Suprapubic skin (tissue), 4 donors: Measurements from ENCODE around the gene OR4D9. TPM values are rescaled to one million over a fixed set of nuclear protein-coding genes. Genes with fewer than 3 reads are reported as not detected.

Experiments used
- DNase-seq, 2 donors: peaks; one replicate each; pipeline ENCODE4 v3.0.0-alpha.2; 2019; ENCODE audit warnings: low spot score in 2 of 2
- H3K27ac ChIP-seq: fragments of 200-600 bp; sonication (generic); one replicate; pipeline ENCODE4 v1.5.1; 2019
- H3K27me3 ChIP-seq: fragments of 200-600 bp; sonication (generic); one replicate; pipeline ENCODE4 v1.5.1; 2019
- H3K36me3 ChIP-seq: fragments of 200-600 bp; sonication (generic); one replicate; pipeline ENCODE4 v1.5.1; 2019
- H3K4me1 ChIP-seq: fragments of 200-600 bp; sonication (generic); one replicate; pipeline ENCODE4 v1.5.1; 2019
- H3K4me3 ChIP-seq: fragments of 200-600 bp; sonication (generic); one replicate; pipeline ENCODE4 v1.5.1; 2019; ENCODE audit warnings: mild to moderate bottlenecking
- H3K9me3 ChIP-seq: fragments of 200-600 bp; sonication (generic); one replicate; pipeline ENCODE4 v1.5.1; 2019
- CTCF ChIP-seq, 2 donors: fragments of 200-600 bp in 1 of 2; fragments of 450-650 bp in 1 of 2; sonication (generic) in 1 of 2; IDR thresholded peaks; one replicate each; pipeline ENCODE4 v1.5.1; 2016 to 2019; ENCODE audit warnings: antibody characterized with exemption in 2 of 2, mild to moderate bottlenecking in 1 of 2, moderate library complexity in 1 of 2
- EP300 ChIP-seq: sonication (generic); formaldehyde crosslinking; IDR thresholded peaks from one replicate; pipeline ENCODE4 v1.6.1; 2017; ENCODE audit warnings: antibody characterized with exemption
- POLR2A ChIP-seq, 2 donors: fragments of 450-650 bp; IDR thresholded peaks; one replicate each; pipeline ENCODE4 v1.6.1; 2017; ENCODE audit warnings: antibody characterized with exemption in 2 of 2, mild to moderate bottlenecking in 2 of 2, moderate library complexity in 2 of 2
- POLR2AphosphoS5 ChIP-seq, 3 donors: sonication (generic); formaldehyde crosslinking; IDR thresholded peaks; one replicate each; pipeline ENCODE4 v1.6.1; 2017; ENCODE audit warnings: antibody characterized with exemption in 3 of 3
- WGBS: methylation state at CpG from one replicate; pipeline ENCODE4 v1.1.5; 2018; 5-methylcytosine and 5-hydroxymethylcytosine counted together
- total RNA-seq, 4 donors: library from RNA; depleted of rRNA; stranded (reverse); fragments of >200 nt; gene quantifications; one replicate each; pipeline ENCODE4 v1.1.0, GENCODE V29; 2016

The OR4D9 gene
- total RNA-seq, 4 donors from 2014 or later, result not detected

DNA sequence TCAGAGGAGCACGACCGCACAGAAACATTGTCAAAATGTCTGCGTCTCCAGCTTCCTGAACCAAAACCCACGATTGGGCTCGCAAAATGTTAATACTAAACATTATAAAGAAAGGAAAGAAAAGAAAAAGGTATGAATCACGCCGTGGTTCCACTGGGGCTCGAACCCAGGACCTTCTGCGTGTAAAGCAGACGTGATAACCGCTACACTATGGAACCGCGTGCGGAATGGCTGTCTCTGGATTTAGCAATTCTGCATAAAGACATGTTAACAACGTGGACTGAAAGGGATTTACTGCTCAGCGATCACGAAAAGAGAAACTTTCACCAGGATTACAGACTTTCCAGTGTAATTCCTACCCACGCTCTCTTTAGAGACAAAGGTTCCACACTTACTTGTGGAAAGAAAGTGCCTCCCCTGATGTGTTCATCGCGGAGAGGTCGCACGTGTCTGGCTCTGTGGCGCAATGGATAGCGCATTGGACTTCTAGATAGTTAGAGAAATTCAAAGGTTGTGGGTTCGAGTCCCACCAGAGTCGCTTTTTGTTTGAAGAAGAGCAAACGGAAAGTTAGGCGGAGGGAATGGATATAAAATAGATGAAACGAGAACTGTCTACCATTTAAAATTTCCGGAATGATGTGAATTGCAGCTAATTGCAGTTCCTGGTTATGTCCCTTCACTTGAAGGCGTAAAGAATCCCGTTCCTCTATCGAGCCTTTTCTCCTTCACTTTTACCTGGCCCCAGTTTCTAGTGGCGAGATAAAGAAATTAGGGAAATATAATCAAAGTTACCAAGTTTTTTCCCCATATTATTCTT, 39.7 kb downstream of the OR4D9 start:
- Histone ChIP-seq H3K36me3 (no peaks in the 10 kb centered on the region), H3K4me1 (peaks cover 26% of the 10 kb centered on the region), H3K9me3 (no peaks in the 10 kb centered on the region), H3K27me3 (no peaks in the 10 kb centered on the region), H3K4me3 (peak overlapping the region; percentile 56), H3K27ac (peak overlapping the region; percentile 85)
- peak; percentile 87 to 88 for DNase-seq
- WGBS, result 1% methylated on average over 34 of the region's 34 CpGs
- TF ChIP-seq CTCF (IDR thresholded peaks at IDR 0.05) (no peak), EP300 (no peak), POLR2AphosphoS5 (IDR thresholded peaks at IDR 0.05) (peak in 2 of 3 donors; percentile 36 to 44), POLR2A (IDR thresholded peaks at IDR 0.05) (no peak)

- no peaks in the 10 kb centered on the region for H3K36me3 ChIP-seq
- H3K27ac ChIP-seq, result peak overlapping the region; percentile 85
- no peak for TF ChIP-seq POLR2AphosphoS5 (IDR thresholded peaks at IDR 0.05)
- no peak for TF ChIP-seq CTCF (IDR thresholded peaks at IDR 0.05)
- TF ChIP-seq POLR2A (IDR thresholded peaks at IDR 0.05), result no peak
- TF ChIP-seq EP300, result no peak
- H3K4me1 ChIP-seq, result peaks cover 29% of the 10 kb centered on the region
- H3K4me3 ChIP-seq, result peak overlapping the region; percentile 56
- no peaks in the 10 kb centered on the region for H3K9me3 ChIP-seq
- DNase-seq, result no peak
- no peaks in the 10 kb centered on the region for H3K27me3 ChIP-seq
- WGBS, result 27% methylated on average over 30 of the region's 30 CpGs
Measured at GRCh38 chr11:59551659-59552521, 40.6 kb downstream of the OR4D9 start.

DNA sequence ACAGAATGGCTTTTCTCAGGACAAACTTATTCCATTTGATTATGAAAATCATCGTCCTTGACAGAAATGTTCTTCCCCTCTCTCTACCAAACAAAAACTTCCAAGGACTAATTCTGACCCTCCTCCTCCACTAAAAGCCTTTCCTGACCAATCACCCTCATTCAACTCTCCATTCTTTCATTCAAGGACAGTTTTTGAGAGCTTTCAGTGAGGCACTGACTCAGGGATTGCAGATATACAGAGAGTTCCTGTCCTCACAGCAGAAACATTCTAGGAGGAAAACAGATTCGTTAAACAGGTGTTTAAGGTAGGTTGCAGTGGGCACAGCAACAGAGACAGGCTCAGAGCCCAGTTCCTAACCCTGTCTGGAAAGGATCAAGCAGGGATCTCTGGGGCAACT, 41.5 kb downstream of the OR4D9 start:
- Histone ChIP-seq H3K4me3 (no peak overlapping the region), H3K27me3 (no peaks in the 10 kb centered on the region), H3K36me3 (no peaks in the 10 kb centered on the region), H3K27ac (no peak overlapping the region), H3K9me3 (no peaks in the 10 kb centered on the region), H3K4me1 (peaks cover 39% of the 10 kb centered on the region)
- 55% methylated on average over 2 of the region's 2 CpGs for WGBS
- TF ChIP-seq CTCF (IDR thresholded peaks at IDR 0.05), result no peak
- no peak for TF ChIP-seq POLR2AphosphoS5 (IDR thresholded peaks at IDR 0.05)
- no peak for TF ChIP-seq EP300
- TF ChIP-seq POLR2A (IDR thresholded peaks at IDR 0.05), result no peak
- no peak for DNase-seq

- DNase-seq, result no peak
- no peak for TF ChIP-seq EP300
- H3K9me3 ChIP-seq, result no peaks in the 10 kb centered on the region
- H3K27me3 ChIP-seq, result no peaks in the 10 kb centered on the region
- no peak overlapping the region for H3K27ac ChIP-seq
- no peak overlapping the region for H3K4me3 ChIP-seq
- peaks cover 39% of the 10 kb centered on the region for H3K4me1 ChIP-seq
- 95% methylated on average over 21 of the region's 21 CpGs for WGBS
- no peaks in the 10 kb centered on the region for H3K36me3 ChIP-seq
Measured at GRCh38 chr11:59553323-59553722, 42.0 kb downstream of the OR4D9 start.

GRCh38 chr11:59555601-59556114, 44.3 kb downstream of the OR4D9 start:
- no peak overlapping the region for H3K27ac ChIP-seq

More at GRCh38 chr11:59555601-59556114, 44.3 kb downstream of the OR4D9 start:
- Histone ChIP-seq H3K4me1 (peaks cover 31% of the 10 kb centered on the region), H3K27me3 (no peaks in the 10 kb centered on the region), H3K36me3 (no peaks in the 10 kb centered on the region), H3K4me3 (peak overlapping the region; percentile 38), H3K9me3 (no peaks in the 10 kb centered on the region)
- TF ChIP-seq POLR2A (IDR thresholded peaks at IDR 0.05) (no peak), POLR2AphosphoS5 (IDR thresholded peaks at IDR 0.05) (no peak), CTCF (IDR thresholded peaks at IDR 0.05) (no peak)
- WGBS, result 31% methylated on average over 17 of the region's 17 CpGs
- DNase-seq, result no peak
